GM18858 (cell line): ENCODE measurements around the gene KRTAP4-12.
"Not testable (repeated sequence)": the region's sequence is repeated elsewhere in the genome, so short reads cannot be mapped to it uniquely, and the experiment has no call there.

Experiments used
- ATAC-seq: cut with Tn5 transposase; IDR thresholded peaks from one replicate; pipeline ENCODE4 v1.9.1; 2021; ENCODE audit not compliant: unreplicated experiment

KRTAP4-12 gene

DNA sequence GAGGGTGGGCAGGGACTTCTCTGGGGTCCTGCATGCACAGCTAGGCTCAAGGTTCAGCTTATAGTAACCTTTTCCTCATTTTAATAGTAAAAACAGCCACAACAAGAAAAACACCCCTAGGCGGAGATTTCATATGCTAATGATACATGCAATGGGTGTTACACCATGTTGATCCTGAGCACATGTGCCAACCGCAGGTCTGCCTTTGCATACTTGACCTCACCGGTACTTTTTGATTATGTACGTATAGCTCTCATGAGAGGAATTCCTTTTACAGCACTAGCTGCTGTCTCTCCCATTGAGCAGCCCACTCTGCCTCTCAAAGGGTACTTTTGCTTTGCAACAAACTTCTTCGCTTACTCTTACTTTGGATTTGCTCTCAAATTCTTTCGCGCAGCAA lies 27.9 kb downstream of the KRTAP4-12 start:
- no peak for ATAC-seq

DNA sequence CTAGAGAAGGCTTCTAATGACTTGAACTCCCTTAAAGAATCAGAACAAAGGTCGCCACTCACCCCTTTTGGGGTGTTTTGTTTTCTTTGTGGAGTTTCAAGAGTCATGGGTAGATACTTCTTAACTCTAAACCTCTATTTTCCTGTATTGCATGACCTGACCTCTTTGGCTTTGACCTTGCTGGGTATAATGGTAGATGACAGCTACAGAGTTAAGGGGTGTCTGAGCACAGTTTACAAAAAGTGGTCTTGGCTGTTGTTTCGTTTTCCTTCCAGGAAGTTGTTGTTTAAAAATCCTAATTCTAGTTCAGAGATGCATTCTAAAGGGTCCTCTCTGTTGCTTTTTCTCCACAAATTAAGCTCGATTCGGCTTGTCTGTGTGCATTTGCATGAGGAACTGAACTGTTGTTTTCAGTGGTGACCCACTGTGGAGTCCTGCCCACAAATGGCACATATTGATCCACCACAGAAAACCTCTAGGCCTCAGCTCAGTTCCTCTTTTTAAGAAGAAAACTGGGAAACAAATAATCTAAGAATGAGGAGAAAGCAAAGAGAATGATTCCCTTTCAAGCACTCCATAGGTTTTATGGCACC lies 35.1 kb downstream of the KRTAP4-12 start:
- not testable (repeated sequence) for ATAC-seq

DNA sequence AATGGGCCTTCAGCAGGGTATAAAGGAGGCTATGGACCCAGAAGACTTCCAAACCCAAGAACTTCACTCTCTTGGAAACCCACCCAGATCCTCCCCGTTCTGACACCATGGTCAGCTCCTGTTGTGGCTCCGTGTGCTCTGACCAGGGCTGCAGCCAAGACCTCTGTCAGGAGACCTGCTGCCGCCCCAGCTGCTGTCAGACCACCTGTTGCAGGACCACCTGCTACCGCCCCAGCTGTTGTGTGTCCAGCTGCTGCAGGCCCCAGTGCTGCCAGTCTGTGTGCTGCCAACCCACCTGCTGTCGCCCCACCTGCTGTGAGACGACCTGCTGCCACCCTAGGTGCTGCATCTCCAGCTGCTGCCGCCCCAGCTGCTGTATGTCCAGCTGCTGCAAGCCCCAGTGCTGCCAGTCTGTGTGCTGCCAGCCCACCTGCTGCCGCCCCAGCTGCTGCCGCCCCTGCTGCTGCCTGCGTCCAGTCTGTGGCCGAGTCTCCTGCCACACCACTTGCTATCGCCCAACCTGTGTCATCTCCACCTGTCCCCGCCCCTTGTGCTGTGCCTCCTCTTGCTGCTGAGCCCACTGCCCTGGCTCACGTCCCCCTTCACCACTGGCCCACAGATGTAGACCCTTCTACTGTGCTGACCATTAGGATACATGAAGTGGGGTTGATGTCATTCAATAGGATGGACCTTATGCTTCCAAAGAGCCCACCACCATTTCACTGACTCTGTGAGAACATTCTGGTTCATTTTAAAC lies 39.7 kb downstream of the KRTAP4-12 start, which contains the start of gene KRTAP4-7:
Gene KRTAP4-7, plus strand, starts transcription at position 51 of the 757 bp plus-strand sequence. Its CDS starts 57 bp downstream, at position 108.
- ATAC-seq, result not testable (repeated sequence)

GRCh38 chr17:41083427-41083826 lies 40.6 kb downstream of the KRTAP4-12 start:
- not testable (repeated sequence) for ATAC-seq

- ATAC-seq, result no peak
Observed at GRCh38 chr17:41082626-41083025, 41.4 kb downstream of the KRTAP4-12 start.

DNA sequence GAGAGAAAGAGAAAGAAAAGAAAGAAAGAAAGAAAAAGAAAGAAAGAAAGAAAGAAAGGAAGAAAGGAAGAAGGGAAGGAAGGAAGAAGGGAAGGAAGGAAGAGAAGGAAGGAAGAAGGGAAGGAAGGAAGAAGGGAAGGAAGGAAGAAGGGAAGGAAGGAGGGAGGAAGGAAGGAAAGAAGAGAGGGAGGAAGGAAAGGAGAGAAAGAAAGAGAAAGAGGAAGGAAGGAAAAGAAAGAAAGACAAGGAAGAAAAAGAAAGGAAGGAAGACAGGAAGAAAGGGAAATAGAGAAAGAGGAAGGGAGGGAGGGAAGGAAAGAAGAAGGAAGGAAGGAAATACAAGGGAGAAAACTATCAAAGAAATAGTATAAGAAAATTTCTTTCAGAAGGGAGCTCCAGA lies 47.2 kb downstream of the KRTAP4-12 start:
- no peak for ATAC-seq

GRCh38 chr17:41073676-41074075 lies 50.3 kb downstream of the KRTAP4-12 start:
- no peak for ATAC-seq
